C1 segment of cervical spinal cord (tissue), 14 donors: ENCODE results near the gene EML1.

Experiments
- DNase-seq, 14 donors: peaks; one replicate each; lab custom pipeline; 2025; lab: John Stamatoyannopoulos, UW

Gene EML1

DNA sequence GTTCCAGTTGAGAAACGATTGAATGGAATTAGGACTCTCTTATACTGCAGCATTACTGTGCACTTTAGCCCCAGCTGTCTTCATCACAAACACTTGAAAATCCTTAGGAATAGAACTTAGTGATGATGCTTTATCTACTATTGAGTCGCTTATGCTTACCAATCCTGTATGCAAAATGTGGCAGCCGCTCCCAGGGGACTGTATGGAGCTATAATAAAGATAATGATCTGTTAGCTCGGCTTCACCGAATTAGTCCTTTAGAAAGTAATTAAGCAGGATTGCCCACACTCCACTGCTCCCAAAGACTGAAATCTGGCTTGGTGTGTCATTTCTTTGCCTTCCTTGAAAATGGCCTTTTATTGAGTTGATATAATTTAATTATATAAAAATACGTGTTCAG lies 10.6 kb downstream of the EML1 start:
- DNase-seq, result no peak

DNA sequence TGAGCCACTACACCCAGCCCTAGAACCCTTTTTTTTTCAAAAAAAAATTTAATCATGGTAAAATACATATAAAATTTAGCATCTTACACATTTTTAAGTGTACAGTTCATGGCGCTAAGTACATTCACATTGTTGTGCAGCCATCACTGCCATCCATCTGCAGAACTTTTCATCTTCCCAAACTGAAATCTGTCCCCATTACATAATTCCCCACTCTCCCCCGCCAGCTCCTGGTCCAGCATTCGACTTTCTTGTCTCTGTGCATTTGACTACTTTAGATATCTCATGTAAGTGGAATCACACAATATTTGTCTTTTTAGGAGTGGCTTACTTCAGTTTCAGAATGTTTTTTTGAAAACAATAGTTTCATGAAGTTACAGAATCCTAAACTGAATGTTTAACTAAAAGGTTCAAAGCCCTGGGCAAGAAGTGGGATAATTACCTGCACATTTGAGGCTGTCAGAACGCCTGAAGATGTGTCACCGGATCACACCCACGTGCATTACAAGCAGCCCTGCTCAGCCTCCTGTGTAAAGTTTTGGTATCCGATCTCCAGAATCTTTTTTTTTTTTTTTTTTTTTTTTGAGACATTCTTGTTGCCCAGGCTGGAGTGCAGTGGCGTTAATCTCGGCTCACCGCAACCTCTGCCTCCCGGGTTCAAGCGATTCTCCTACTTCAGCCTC lies 12.7 kb downstream of the EML1 start:
- DNase-seq, result no peak

GRCh38 chr14:99806836-99807235 lies 13.6 kb downstream of the EML1 start:
- DNase-seq, result no peak

GRCh38 chr14:99807413-99808153 lies 14.4 kb downstream of the EML1 start:
- DNase-seq, result no peak

- DNase-seq, result no peak
Measured at GRCh38 chr14:99808154-99808505, 14.9 kb downstream of the EML1 start.

GRCh38 chr14:99808515-99808914 lies 15.3 kb downstream of the EML1 start:
- no peak for DNase-seq

GRCh38 chr14:99809360-99809759 lies 16.1 kb downstream of the EML1 start:
- peak in 7 of 14 donors; percentile 17 to 64 (median 37) for DNase-seq

GRCh38 chr14:99809859-99810558 lies 16.8 kb downstream of the EML1 start:
- peak in 1 of 14 donors; percentile 19 for DNase-seq

DNA sequence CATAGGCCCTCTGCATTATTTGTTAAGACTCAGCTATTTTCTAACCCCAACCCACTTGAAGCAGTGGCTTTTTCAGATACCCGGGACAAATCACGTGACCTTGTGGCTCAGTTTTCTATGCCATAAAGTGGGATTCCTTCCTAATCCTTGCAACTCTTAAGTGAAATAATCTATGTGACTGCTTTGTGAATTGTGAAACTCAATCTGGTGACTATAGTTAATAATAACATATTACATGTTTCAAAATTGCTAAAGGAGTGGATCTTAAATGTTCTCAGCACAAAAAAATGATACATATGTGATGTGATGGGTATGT lies 17.3 kb downstream of the EML1 start:
- DNase-seq, result no peak

GRCh38 chr14:99812096-99812750 lies 19.0 kb downstream of the EML1 start:
- DNase-seq, result no peak

- DNase-seq, result no peak
Measured at GRCh38 chr14:99812892-99813291, 19.7 kb downstream of the EML1 start.

GRCh38 chr14:99815696-99816095 lies 22.5 kb downstream of the EML1 start:
- no peak for DNase-seq

DNA sequence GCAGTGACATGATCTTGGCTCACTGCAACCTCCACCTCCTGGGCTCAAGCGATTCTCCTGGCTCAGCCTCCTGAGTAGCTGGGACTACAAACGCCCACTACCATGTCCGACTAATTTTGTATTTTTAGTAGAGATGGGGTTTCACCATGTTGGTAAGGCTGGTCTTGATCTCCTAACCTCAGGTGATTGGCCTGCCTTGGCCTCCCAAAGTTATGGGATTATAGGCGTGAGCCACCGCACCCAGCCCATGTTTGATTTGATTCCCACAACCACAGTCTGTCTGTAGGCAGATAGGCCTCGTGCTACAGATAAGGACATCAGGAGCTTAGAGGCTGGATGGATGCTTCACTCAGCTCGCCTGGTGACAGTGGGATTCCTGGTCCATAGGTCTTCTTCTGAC lies 23.0 kb downstream of the EML1 start:
- no peak for DNase-seq

DNA sequence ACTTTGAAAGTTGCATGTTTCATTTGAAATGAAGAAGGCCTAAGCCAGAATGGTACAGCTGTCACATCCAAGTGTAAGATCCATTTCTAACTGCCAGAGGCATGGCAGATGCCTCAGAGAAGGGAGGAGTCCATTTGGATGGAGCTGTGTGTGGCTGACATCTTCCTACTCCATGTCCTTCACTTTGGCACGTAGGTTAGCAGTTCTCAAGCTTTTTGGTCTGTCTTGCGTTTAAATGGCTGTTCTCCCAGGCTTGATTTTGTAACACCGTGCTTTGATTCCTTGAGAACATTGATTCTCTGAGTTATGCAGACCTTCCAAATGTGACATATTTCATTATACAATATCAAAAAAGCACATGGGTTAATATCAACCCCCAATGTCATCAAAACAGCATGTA lies 23.4 kb downstream of the EML1 start:
- no peak for DNase-seq

GRCh38 chr14:99817331-99817730 lies 24.1 kb downstream of the EML1 start:
- no peak for DNase-seq

GRCh38 chr14:99818503-99819036 lies 25.4 kb downstream of the EML1 start:
- no peak for DNase-seq

DNA sequence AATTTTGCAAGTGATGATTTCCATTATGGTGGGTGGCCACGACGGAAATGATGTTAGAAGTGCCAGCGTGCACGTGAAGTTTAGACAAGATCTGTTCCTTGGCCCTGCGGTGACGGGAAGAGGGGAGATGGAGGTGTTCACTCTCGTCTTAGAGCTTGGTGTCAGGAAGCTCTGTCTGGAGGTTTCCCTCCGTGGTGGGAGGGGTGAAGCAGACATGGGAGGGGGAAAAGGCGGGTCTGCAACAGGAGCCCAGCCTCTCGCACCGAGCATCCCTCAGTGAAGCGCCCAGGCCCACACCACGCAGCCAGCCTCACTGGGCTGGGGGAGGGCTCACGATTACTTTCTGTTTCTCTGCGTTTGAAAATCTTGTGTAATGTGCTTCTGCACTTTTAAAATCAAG lies 26.3 kb downstream of the EML1 start:
- no peak for DNase-seq

DNA sequence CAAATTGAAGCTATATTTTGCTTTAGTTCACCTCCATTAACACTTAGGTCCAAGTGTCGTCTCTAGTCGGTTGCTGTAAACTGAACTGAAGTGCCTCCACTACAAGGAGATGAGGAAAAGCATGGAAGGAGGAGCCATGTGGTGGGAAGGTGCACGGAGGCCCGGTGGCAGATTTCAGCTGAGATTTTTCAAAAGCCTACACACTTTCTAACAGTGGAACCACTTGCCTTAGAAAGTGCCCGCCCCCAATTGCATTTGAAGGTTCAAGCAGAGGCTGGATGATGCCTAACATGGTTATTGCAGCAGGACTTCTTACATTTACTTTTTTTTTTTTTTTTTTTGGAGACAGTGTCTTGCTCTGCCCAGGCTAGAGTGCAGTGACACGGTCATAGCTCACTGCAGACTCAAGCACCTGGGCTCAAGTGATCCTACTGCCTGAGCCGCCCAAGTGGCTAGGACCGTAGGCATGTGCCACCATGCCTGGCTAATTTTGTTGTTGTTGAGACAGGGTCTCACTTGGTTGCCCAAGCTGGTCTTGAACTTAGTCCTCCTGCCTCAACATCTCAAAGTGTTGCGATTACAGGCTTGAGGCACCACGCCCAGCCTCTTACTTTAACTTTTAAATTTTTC lies 27.6 kb downstream of the EML1 start:
- DNase-seq, result no peak

DNA sequence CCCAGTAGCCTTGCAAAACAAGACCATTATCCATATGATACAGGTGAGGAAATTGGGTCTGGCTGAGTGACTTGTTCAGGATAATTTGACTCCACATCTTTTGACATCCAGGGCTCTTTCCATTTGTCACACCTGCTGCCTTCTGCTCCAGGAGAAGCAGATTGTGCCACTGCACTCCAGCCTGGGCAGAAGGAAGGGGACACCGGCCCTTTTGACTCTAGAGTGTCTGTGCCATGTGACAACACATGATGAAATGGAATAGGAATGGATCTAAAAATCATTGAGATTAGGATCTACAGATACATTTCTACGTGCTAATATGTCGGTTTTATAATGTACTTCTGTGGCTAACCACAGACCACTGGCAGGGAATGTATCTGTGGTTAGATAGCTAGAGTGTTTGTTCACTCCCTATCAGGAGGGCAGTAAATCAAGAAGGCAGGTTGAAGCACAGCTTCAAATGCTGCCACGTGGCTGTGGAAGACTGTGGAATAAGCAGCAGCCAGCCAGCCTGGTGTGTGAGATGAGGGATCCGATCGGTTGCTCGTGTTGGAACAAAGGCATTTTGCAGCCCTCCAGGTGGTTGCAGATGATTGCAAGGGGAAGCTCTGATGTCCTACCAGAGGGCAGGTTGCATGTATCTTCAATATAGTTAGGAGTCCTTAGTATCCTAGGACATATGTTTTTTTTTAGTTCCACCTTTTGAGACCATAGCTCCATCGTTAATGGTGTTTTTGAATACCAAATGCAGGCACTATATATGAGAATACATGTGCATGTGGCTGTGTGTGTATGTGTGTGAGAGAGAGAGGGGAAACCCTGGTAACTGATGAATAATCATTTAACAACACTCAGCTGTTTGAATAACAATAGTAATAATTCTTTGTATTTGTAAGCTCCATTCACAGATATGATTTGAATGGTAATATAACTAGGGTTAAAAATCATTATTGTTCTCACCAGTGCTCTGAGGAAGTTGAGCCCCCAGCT lies 28.6 kb downstream of the EML1 start:
- DNase-seq, result no peak

DNA sequence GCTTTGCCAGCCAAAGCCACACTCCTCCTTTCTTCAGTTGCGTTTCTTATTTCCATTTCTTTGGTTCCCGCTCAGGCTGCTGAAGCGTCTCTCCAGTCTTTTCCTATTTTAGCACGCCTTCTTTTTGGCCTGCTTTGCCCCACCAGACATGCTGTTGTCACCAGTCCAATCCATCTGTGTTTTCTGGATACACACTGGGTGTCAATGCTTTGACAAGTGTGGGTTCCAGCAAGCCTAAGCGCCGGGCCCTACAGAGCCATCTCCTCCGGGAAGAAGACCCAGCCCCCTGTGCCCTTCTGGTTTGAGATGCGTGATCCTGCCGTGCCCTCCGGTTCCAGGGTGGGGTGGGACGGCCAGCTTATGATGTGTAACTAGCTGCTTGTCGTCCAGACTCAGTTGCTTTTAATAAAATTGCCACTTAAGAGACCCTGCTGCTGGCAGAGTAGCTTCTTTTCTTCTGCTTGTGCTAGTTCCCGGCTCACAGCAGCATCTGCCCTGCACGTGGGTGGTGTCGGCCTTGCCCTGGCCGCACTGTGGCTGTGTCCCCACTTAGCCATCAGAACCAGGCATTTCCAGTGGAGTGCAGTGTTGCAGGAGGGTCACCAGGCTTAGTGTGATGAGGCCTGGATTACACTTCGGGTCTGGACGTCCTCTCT lies 29.7 kb downstream of the EML1 start:
- DNase-seq, result peak in 3 of 14 donors; percentile 20 to 58 (median 20)
